Endothelial cell of umbilical vein (primary cell): ENCODE measurements around the gene SPSB1. TPM values are rescaled to one million over a fixed set of nuclear protein-coding genes. Genes with fewer than 3 reads are reported as not detected.

ENCODE experiments used
- BruUV-seq: library from RNA; stranded (reverse); fragments of 400-500 nt; replicated peaks from 2 replicates; lab custom pipeline; 2021; lab: Mats Ljungman, UMichigan
- CTCF ChIA-PET: fragments of 300-600, 350-600 bp; sonication (Branson Sonifier 250); formaldehyde crosslinking; loops from one replicate; lab custom pipeline; 2021; ENCODE audit warnings: antibody characterized with exemption, inconsistent platforms; lab: Charles Lee
- POLR2A ChIA-PET: fragments of 300-600, 350-600 bp; sonication (Branson Sonifier 250); formaldehyde crosslinking; loops from one replicate; lab custom pipeline; 2021; ENCODE audit warnings: antibody characterized with exemption, inconsistent platforms; lab: Charles Lee
- DNase-seq: peaks from one replicate; pipeline ENCODE4 v3.0.0-alpha.2; 2011; ENCODE audit warnings: low read depth, low spot score
- FAIRE-seq: peaks from 2 replicates; lab custom pipeline; 2011; peaks lifted over from hg19 to GRCh38; lab: Jason Lieb, UNC
- H2AFZ ChIP-seq: 2 replicates; pipeline ENCODE4 v1.6.0; 2012; ENCODE audit warnings: low read depth, low read length, control low read depth, inconsistent platforms
- H3K27ac ChIP-seq: 2 replicates; pipeline ENCODE4 v1.5.1; 2011; ENCODE audit warnings: low read depth, mild to moderate bottlenecking, control low read depth, low read length, moderate library complexity; ENCODE audit not compliant: insufficient read depth
- H3K27me3 ChIP-seq, 2 experiments: 2 replicates each; pipeline versions ENCODE4 v1.6.0 to v1.6.1; 2011; ENCODE audit warnings: low read length in 2 of 2, mixed read lengths in 1 of 2; ENCODE audit not compliant: control insufficient read depth in 2 of 2, insufficient read depth in 2 of 2
- H3K36me3 ChIP-seq, 2 experiments: 2 replicates in 1 of 2; 3 replicates in 1 of 2; pipeline ENCODE4 v1.5.1; 2011; ENCODE audit warnings: low read length in 2 of 2, mild to moderate bottlenecking in 1 of 2, moderate library complexity in 1 of 2; ENCODE audit not compliant: control insufficient read depth in 2 of 2, insufficient read depth in 2 of 2; ENCODE audit errors: extremely low read depth in 1 of 2
- H3K4me1 ChIP-seq: 3 replicates; pipeline ENCODE4 v1.5.1; 2011; ENCODE audit warnings: mild to moderate bottlenecking, low read length; ENCODE audit not compliant: control insufficient read depth, insufficient read depth; ENCODE audit errors: extremely low read depth
- H3K4me2 ChIP-seq: 2 replicates; pipeline ENCODE4 v1.6.1; 2011; ENCODE audit warnings: low read length, control low read depth, mixed read lengths; ENCODE audit not compliant: insufficient read depth
- H3K4me3 ChIP-seq, 3 experiments: fragments of 200-600 bp in 1 of 3; sonication (generic), shearing (Covaris generic) in 1 of 3; replicated peaks in 1 of 3; 2 replicates each; pipeline ENCODE4 v1.5.1; 2011 to 2016; ENCODE audit warnings: control low read depth in 3 of 3, low read length in 3 of 3, mild to moderate bottlenecking in 2 of 3, inconsistent platforms in 1 of 3, low read depth in 1 of 3, moderate library complexity in 1 of 3; ENCODE audit not compliant: insufficient read depth in 1 of 3
- H3K79me2 ChIP-seq: 2 replicates; pipeline ENCODE4 v1.6.0; 2012; ENCODE audit warnings: low read length, inconsistent platforms; ENCODE audit not compliant: control insufficient read depth, insufficient read depth
- H3K9ac ChIP-seq: replicated peaks from 2 replicates; pipeline ENCODE3; 2011; ENCODE audit warnings: low read length, control low read depth; ENCODE audit not compliant: insufficient read depth; ENCODE audit errors: extremely low read depth
- H3K9me1 ChIP-seq: replicated peaks from 3 replicates; pipeline ENCODE4 v1.6.0; 2011; ENCODE audit warnings: mild to moderate bottlenecking, low read length; ENCODE audit not compliant: control insufficient read depth, insufficient read depth; ENCODE audit errors: extremely low read depth
- H3K9me3 ChIP-seq: replicated peaks from 2 replicates; pipeline ENCODE4 v1.5.1; 2012; ENCODE audit warnings: low read length, inconsistent platforms; ENCODE audit not compliant: control insufficient read depth, insufficient read depth
- H4K20me1 ChIP-seq: replicated peaks from 2 replicates; pipeline ENCODE3; 2011; ENCODE audit warnings: mild to moderate bottlenecking, low read length; ENCODE audit not compliant: control insufficient read depth, insufficient read depth; ENCODE audit errors: extremely low read depth
- CTCF ChIP-seq, 2 donors: IDR thresholded peaks; 1 replicate in 1 of 2; 2 replicates in 1 of 2; pipeline ENCODE4 v1.5.1; 2011; ENCODE audit warnings: low read length in 2 of 2, mild to moderate bottlenecking in 2 of 2, moderate library complexity in 2 of 2, control low read depth in 1 of 2, inconsistent platforms in 1 of 2, low read depth in 1 of 2; ENCODE audit not compliant: insufficient read depth in 1 of 2; ENCODE audit errors: extremely low read depth in 1 of 2
- EZH2 ChIP-seq: IDR thresholded peaks from 2 replicates; pipeline ENCODE4 v1.6.1; 2012; ENCODE audit warnings: borderline replicate concordance, low read depth, mild to moderate bottlenecking, moderate library complexity, low read length, inconsistent platforms; ENCODE audit not compliant: severe bottlenecking
- FOS ChIP-seq: IDR thresholded peaks from 2 replicates; pipeline ENCODE4 v1.6.1; 2011; ENCODE audit warnings: mild to moderate bottlenecking, low read length, moderate library complexity, borderline replicate concordance; ENCODE audit not compliant: insufficient read depth
- GATA2 ChIP-seq: IDR thresholded peaks from 2 replicates; pipeline ENCODE4 v1.7.0; 2011; ENCODE audit warnings: low read depth, mild to moderate bottlenecking, moderate library complexity, mixed read lengths, low read length; ENCODE audit not compliant: insufficient read length, insufficient read depth
- JUN ChIP-seq: IDR thresholded peaks from 2 replicates; pipeline ENCODE4 v1.6.1; 2011; ENCODE audit warnings: borderline replicate concordance, low read depth; ENCODE audit not compliant: insufficient read length, insufficient read depth
- MAX ChIP-seq: IDR thresholded peaks from 2 replicates; pipeline ENCODE4 v1.6.1; 2011; ENCODE audit not compliant: insufficient read depth, insufficient read length
- MYC ChIP-seq: IDR thresholded peaks from one replicate; pipeline ENCODE4 v1.6.1; 2011; ENCODE audit warnings: mild to moderate bottlenecking, low read depth, low read length
- POLR2A ChIP-seq: IDR thresholded peaks from 2 replicates; pipeline ENCODE4 v1.6.1; 2012; ENCODE audit warnings: low read depth, mild to moderate bottlenecking, control low read depth, low read length
- POLR2AphosphoS5 ChIP-seq: IDR thresholded peaks from 2 replicates; pipeline ENCODE4 v1.6.1; 2012; ENCODE audit warnings: low read depth, mild to moderate bottlenecking, control low read depth, low read length, moderate library complexity; ENCODE audit not compliant: insufficient read depth
- dilution Hi-C: fragments of 300-500 bp; cut with MboI; formaldehyde crosslinking; loops from one replicate; pipeline ENCODE4 v1.15.0; 2019; ENCODE audit warnings: low sequenced_read_pairs; ENCODE audit not compliant: extremely low pct_ligation_motif_present
- intact Hi-C: fragments of 100-400 bp; cut with micrococcal nuclease; formaldehyde crosslinking; loops from one replicate; pipeline ENCODE4 v1.10.0; 2022
- polyA plus RNA-seq, 4 experiments: library from polyadenylated mRNA; depleted of rRNA in 3 of 4; stranded (reverse) in 3 of 4; unstranded in 1 of 4; fragments of >200 nt; gene quantifications; 2 replicates each; pipeline versions ENCODE4 v1.2.1 to v1.2.3, GENCODE V29; 2011 to 2012; ENCODE audit warnings: missing spikeins in 1 of 4
- total RNA-seq: library from RNA; stranded (reverse); gene quantifications from 2 replicates; pipeline ENCODE4 v1.2.3, GENCODE V29; 2021

SPSB1 gene
- total and polyA plus RNA-seq, 2 donors (not counting 3 experiments of a cell fraction or from before 2014, with no cell fraction given) = 41.9 to 61.2 TPM

DNA sequence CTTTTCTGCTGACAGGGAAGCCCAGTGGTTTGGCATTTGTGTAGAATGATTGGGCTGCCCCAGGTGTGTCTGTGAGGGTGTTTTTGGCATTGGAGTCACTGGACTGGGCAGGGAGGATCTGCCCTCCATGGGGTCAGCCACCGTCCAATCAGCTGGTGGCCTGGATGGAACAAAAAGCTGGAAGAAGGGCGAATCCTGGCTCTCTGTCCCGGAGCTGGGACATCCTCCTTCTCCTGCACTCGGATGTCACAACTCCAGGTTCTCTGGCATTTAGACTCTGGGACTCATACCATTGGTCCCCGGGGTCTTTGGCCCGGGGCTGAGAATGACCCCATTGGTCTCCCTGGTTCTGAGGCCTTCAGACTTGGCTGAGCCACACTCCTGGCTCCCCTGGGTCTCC is 11.2 kb downstream of the SPSB1 start:
- FAIRE-seq = no peak
- POLR2A ChIA-PET = no interaction called here

More for the DNA sequence above, 11.2 kb downstream of the SPSB1 start:
- H3K4me3 ChIP-seq = no peak overlapping the region
- H3K4me1 ChIP-seq = peaks cover 27% of the 10 kb centered on the region
- H3K9ac ChIP-seq = no peak overlapping the region
- intact Hi-C loops = loop anchor here (1.0 kb wide), 2 partner anchors 10 to 11 kb away; no protein-coding TSS in a partner anchor
- dilution Hi-C loops = no loop called here
- no peaks in the 10 kb centered on the region for H3K9me1 ChIP-seq
- no TSS peak for BruUV-seq
- peaks cover 97% of the 10 kb centered on the region for H3K79me2 ChIP-seq
- H3K27me3 ChIP-seq = no peaks in the 10 kb centered on the region
- DNase-seq = no peak
- H4K20me1 ChIP-seq = peaks cover 14% of the 10 kb centered on the region
- no peak overlapping the region for H3K4me2 ChIP-seq
- H3K36me3 ChIP-seq = peaks cover 0 to 9% of the 10 kb centered on the region in 2 experiments
- no peak overlapping the region for H2AFZ ChIP-seq
- CTCF ChIA-PET = interaction anchor here (1.0 to 1.5 kb wide), 3 partner anchors 13 to 187 kb away, joined by 3 to 4 read pairs (median 4); no protein-coding TSS in a partner anchor
- peak overlapping the region; percentile 93 for H3K27ac ChIP-seq
- TF ChIP-seq CTCF (IDR thresholded peaks at IDR 0.05; ENCODE audit: extremely low read depth in 1 of 2, insufficient read depth in 1 of 2, low read depth in 1 of 2, low read length in 2 of 2) (no peak), MAX (no peak), JUN (no peak), POLR2AphosphoS5 (no peak), MYC (no peak), GATA2 (no peak), FOS (no peak), EZH2 (no peak), POLR2A (no peak)
- H3K9me3 ChIP-seq = no peaks in the 10 kb centered on the region
